MM.1S (cell line): ENCODE measurements around the gene DCAF8L2.

Source experiments
- CTCF ChIP-seq: fragments of 300-600 bp; sonication (generic); IDR thresholded peaks from 2 replicates; pipeline ENCODE4 v1.5.1; 2016; ENCODE audit warnings: antibody characterized with exemption, low read length, mixed read lengths
- EZH2 ChIP-seq: fragments of 300-600 bp; sonication (generic); optimal IDR thresholded peaks from 2 replicates; pipeline ENCODE3; 2017; ENCODE audit warnings: low read depth, mild to moderate bottlenecking, antibody characterized with exemption, low read length, mixed read lengths

GRCh38 chrX:27746516-27746915 lies 156.4 kb downstream of the DCAF8L2 start:
- TF ChIP-seq CTCF (no peak), EZH2 (no peak)
